Measurements from ENCODE around the gene RECQL5.

GRCh38 chr17:75652934-75653549 is 13.9 kb downstream of the RECQL5 start:
- TF ChIP-seq RNF2 (IDR thresholded peaks at IDR 0.05; ENCODE audit: borderline replicate concordance, low read depth), result no peak
- peak; percentile 70 for TF ChIP-seq CTCF (IDR thresholded peaks at IDR 0.05)
- TF ChIP-seq HDAC2 (IDR thresholded peaks at IDR 0.05), result no peak
- TF ChIP-seq POLR2A (IDR thresholded peaks at IDR 0.05; ENCODE audit: low read length), result no peak

Data from A549 (cell line).